Stomach (tissue), 4 donors: ENCODE measurements around the gene FXYD2.

Experiments
- CTCF ChIP-seq, 7 experiments: fragments of 450-650 bp in 4 of 7; fragments of 200-600 bp in 3 of 7; sonication (generic) in 3 of 7; IDR thresholded peaks; one replicate each; pipeline ENCODE4 v1.5.1; 2016 to 2019; ENCODE audit warnings: antibody characterized with exemption in 7 of 7, control low read depth in 2 of 7, mild to moderate bottlenecking in 1 of 7
- EP300 ChIP-seq: sonication (generic); formaldehyde crosslinking; IDR thresholded peaks from one replicate; pipeline ENCODE4 v1.6.1; 2017; ENCODE audit warnings: antibody characterized with exemption

- TF ChIP-seq CTCF (IDR thresholded peaks at IDR 0.05) (no peak), EP300 (no peak)
These were observed 13.2 kb upstream of the FXYD2 start for GRCh38 chr11:117837791-117838190.
